Lower leg skin (tissue), 3 donors: Measurements from ENCODE around the gene NR2F1.

Experiments used
- POLR2A ChIP-seq, 2 donors: fragments of 450-650 bp; IDR thresholded peaks; one replicate each; pipeline ENCODE4 v1.6.1; 2016 to 2017; ENCODE audit warnings: antibody characterized with exemption in 2 of 2, mild to moderate bottlenecking in 1 of 2, moderate library complexity in 1 of 2
- TF ChIP-seq, protein P1 (sequence below), 3 donors: fragments of 450-650 bp; IDR thresholded peaks; one replicate each; pipeline ENCODE4 v1.5.1; 2016; ENCODE audit warnings: antibody characterized with exemption in 3 of 3, mild to moderate bottlenecking in 3 of 3, moderate library complexity in 2 of 3

DNA sequence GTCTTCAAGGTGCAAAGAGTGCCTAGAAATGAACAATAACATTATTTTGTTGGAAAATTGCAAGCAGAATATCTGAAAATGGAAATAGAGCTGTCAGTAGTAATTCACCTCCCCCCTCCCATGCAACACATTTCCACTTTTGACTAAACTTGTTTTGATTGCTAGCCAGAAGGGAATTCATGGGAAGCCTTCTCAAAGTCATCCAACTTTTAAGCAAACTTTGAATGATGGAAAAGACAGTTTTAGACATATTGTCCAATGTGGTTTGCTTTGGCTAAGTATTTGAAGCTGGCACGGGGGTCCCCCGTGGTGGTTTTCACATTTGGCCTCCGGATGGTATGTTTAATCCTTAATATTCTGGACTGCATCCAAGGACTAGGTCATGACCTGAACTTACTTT, 7.5 kb downstream of the NR2F1 start:
- TF ChIP-seq, protein P1, sequence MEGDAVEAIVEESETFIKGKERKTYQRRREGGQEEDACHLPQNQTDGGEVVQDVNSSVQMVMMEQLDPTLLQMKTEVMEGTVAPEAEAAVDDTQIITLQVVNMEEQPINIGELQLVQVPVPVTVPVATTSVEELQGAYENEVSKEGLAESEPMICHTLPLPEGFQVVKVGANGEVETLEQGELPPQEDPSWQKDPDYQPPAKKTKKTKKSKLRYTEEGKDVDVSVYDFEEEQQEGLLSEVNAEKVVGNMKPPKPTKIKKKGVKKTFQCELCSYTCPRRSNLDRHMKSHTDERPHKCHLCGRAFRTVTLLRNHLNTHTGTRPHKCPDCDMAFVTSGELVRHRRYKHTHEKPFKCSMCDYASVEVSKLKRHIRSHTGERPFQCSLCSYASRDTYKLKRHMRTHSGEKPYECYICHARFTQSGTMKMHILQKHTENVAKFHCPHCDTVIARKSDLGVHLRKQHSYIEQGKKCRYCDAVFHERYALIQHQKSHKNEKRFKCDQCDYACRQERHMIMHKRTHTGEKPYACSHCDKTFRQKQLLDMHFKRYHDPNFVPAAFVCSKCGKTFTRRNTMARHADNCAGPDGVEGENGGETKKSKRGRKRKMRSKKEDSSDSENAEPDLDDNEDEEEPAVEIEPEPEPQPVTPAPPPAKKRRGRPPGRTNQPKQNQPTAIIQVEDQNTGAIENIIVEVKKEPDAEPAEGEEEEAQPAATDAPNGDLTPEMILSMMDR (IDR thresholded peaks at IDR 0.05), result no peak
- no peak for TF ChIP-seq POLR2A (IDR thresholded peaks at IDR 0.05)
